ENCODE data around the gene ARPC2.

GRCh38 chr2:218260742-218261422 is 43.9 kb downstream of the ARPC2 start, which contains the start of gene GPBAR1:
- no peak for TF ChIP-seq POLR2A (IDR thresholded peaks at IDR 0.05)
- TF ChIP-seq, protein P1, sequence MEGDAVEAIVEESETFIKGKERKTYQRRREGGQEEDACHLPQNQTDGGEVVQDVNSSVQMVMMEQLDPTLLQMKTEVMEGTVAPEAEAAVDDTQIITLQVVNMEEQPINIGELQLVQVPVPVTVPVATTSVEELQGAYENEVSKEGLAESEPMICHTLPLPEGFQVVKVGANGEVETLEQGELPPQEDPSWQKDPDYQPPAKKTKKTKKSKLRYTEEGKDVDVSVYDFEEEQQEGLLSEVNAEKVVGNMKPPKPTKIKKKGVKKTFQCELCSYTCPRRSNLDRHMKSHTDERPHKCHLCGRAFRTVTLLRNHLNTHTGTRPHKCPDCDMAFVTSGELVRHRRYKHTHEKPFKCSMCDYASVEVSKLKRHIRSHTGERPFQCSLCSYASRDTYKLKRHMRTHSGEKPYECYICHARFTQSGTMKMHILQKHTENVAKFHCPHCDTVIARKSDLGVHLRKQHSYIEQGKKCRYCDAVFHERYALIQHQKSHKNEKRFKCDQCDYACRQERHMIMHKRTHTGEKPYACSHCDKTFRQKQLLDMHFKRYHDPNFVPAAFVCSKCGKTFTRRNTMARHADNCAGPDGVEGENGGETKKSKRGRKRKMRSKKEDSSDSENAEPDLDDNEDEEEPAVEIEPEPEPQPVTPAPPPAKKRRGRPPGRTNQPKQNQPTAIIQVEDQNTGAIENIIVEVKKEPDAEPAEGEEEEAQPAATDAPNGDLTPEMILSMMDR (IDR thresholded peaks at IDR 0.05), result no peak
- TF ChIP-seq POLR2AphosphoS5 (IDR thresholded peaks at IDR 0.05), result peak in 1 of 4 donors; percentile 19
